PC-9 (cell line): ENCODE results near the gene TJP2. TPM values are rescaled to one million over a fixed set of nuclear protein-coding genes. Genes with fewer than 3 reads are reported as not detected.

Experiments used
- BruUV-seq: library from RNA; stranded (reverse); fragments of 400-500 nt; replicated peaks from 2 replicates; lab custom pipeline; 2021; lab: Mats Ljungman, UMichigan
- CTCF ChIA-PET: fragments of 300-600 bp; sonication (Branson Sonifier 250); formaldehyde crosslinking; loops from one replicate; lab custom pipeline; 2022; ENCODE audit warnings: antibody characterized with exemption; lab: Charles Lee
- POLR2A ChIA-PET: fragments of 300-600 bp; sonication (Branson Sonifier 250); formaldehyde crosslinking; loops from one replicate; lab custom pipeline; 2022; ENCODE audit warnings: antibody characterized with exemption; ENCODE audit not compliant: unreplicated experiment; lab: Charles Lee
- DNase-seq, 2 experiments: peaks; one replicate each; pipeline versions ENCODE4 v3.0.0 to v3.0.0-alpha.2; 2015 to 2022; ENCODE audit warnings: mixed read lengths in 1 of 2
- H2AFZ ChIP-seq: fragments of 200-600 bp; sonication (generic); 2 replicates; pipeline ENCODE4 v1.8.1; 2017; ENCODE audit warnings: antibody characterized with exemption
- H3F3A ChIP-seq: fragments of 200-600 bp; sonication (generic); 2 replicates; pipeline ENCODE4 v1.8.1; 2017; ENCODE audit warnings: antibody characterized with exemption, mild to moderate bottlenecking, low read depth; ENCODE audit not compliant: insufficient read depth
- H3K27ac ChIP-seq: fragments of 200-600 bp; sonication (generic); 2 replicates; pipeline ENCODE4 v1.6.1; 2016; ENCODE audit warnings: mixed run types
- H3K27me3 ChIP-seq: fragments of 200-600 bp; sonication (generic); 2 replicates; pipeline ENCODE4 v1.6.1; 2016; ENCODE audit warnings: low read depth, mixed run types; ENCODE audit not compliant: insufficient read depth
- H3K36me3 ChIP-seq: fragments of 200-600 bp; sonication (generic); 2 replicates; pipeline ENCODE4 v1.6.1; 2016; ENCODE audit warnings: low read depth, mixed run types
- H3K4me1 ChIP-seq: fragments of 200-600 bp; sonication (generic); replicated peaks from 2 replicates; pipeline ENCODE4 v1.6.1; 2016; ENCODE audit warnings: mixed run types; ENCODE audit not compliant: insufficient read depth
- H3K4me2 ChIP-seq: fragments of 200-600 bp; sonication (generic); 2 replicates; pipeline ENCODE4 v1.6.1; 2017; ENCODE audit warnings: mixed run types
- H3K4me3 ChIP-seq: fragments of 200-600 bp; sonication (generic); 2 replicates; pipeline ENCODE4 v1.6.1; 2016; ENCODE audit warnings: mixed run types
- H3K79me2 ChIP-seq: fragments of 200-600 bp; sonication (generic); 2 replicates; pipeline ENCODE4 v1.6.1; 2017; ENCODE audit warnings: low read depth, mixed run types
- H3K9me2 ChIP-seq: fragments of 200-600 bp; sonication (generic); 2 replicates; pipeline ENCODE4 v1.8.1; 2017; ENCODE audit warnings: mild to moderate bottlenecking; ENCODE audit not compliant: insufficient read depth
- H3K9me3 ChIP-seq: fragments of 200-600 bp; sonication (generic); 2 replicates; pipeline ENCODE4 v1.8.1; 2016; ENCODE audit warnings: low read depth; ENCODE audit not compliant: insufficient read depth
- H4K20me1 ChIP-seq: fragments of 200-600 bp; sonication (generic); 2 replicates; pipeline ENCODE4 v1.8.1; 2017; ENCODE audit not compliant: insufficient read depth
- EZH2 ChIP-seq: fragments of 200-600 bp; sonication (generic); IDR thresholded peaks from 2 replicates; pipeline ENCODE4 v1.8.0; 2017; ENCODE audit warnings: antibody characterized with exemption, low read depth
- intact Hi-C: fragments of 100-400 bp; cut with micrococcal nuclease; formaldehyde crosslinking; loops from one replicate; pipeline ENCODE4 v1.10.0; 2022; ENCODE audit not compliant: unreplicated experiment
- total RNA-seq: library from RNA; stranded (reverse); gene quantifications from 2 replicates; pipeline ENCODE4 v1.2.3, GENCODE V29; 2021
- TF ChIP-seq, protein P1 (sequence below): fragments of 200-600 bp; sonication (generic); conservative IDR thresholded peaks from 2 replicates; pipeline ENCODE4 v1.6.1; 2017; ENCODE audit warnings: mixed run types, antibody characterized with exemption, mild to moderate bottlenecking, moderate library complexity

The TJP2 gene
- total RNA-seq, 1 experiment from 2014 or later, result 143 TPM

DNA sequence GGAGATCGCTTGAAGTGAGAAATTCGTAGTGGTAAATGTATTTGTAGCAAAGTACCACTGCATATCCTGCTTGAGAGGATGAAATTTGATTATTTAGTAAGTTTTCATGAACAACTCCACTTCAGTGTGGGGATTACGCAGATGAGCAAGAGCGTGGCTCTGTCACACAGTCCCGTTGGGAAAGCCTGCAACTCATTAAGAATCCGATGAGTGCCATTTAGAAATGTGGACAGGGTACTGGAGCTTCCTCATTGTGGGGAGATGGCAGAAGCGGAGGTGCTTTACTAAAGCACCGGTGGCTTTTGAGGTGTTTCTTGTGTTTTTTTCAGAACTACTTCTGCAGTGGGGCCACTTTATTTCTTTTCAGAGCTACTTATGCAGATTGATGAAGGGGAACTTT, 1.4 kb downstream of the TJP2 start:
- ChIA-PET CTCF (interaction anchor here (0.7 to 1.4 kb wide), 2 partner anchors 17 to 18 kb away, joined by 4 to 8 read pairs; no protein-coding TSS in a partner anchor), POLR2A (interaction anchor here (0.6 to 0.7 kb wide), 2 partner anchors 26 to 1823 kb away, joined by 5 to 6 read pairs; no protein-coding TSS in a partner anchor)
- no TSS peak for BruUV-seq
- Histone ChIP-seq H2AFZ (no peak overlapping the region), H3K4me2 (peak overlapping the region; percentile 95), H3K9me3 (no peaks in the 10 kb centered on the region), H4K20me1 (no peaks in the 10 kb centered on the region), H3F3A (peaks cover 84% of the 10 kb centered on the region), H3K79me2 (peaks cover 85% of the 10 kb centered on the region), H3K27me3 (no peaks in the 10 kb centered on the region), H3K4me1 (peaks cover 89% of the 10 kb centered on the region), H3K9me2 (no peaks in the 10 kb centered on the region), H3K27ac (peak overlapping the region; percentile 97), H3K4me3 (peak overlapping the region; percentile 70), H3K36me3 (no peaks in the 10 kb centered on the region)
- TF ChIP-seq EZH2, result no peak
- TF ChIP-seq, protein P1, sequence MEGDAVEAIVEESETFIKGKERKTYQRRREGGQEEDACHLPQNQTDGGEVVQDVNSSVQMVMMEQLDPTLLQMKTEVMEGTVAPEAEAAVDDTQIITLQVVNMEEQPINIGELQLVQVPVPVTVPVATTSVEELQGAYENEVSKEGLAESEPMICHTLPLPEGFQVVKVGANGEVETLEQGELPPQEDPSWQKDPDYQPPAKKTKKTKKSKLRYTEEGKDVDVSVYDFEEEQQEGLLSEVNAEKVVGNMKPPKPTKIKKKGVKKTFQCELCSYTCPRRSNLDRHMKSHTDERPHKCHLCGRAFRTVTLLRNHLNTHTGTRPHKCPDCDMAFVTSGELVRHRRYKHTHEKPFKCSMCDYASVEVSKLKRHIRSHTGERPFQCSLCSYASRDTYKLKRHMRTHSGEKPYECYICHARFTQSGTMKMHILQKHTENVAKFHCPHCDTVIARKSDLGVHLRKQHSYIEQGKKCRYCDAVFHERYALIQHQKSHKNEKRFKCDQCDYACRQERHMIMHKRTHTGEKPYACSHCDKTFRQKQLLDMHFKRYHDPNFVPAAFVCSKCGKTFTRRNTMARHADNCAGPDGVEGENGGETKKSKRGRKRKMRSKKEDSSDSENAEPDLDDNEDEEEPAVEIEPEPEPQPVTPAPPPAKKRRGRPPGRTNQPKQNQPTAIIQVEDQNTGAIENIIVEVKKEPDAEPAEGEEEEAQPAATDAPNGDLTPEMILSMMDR, result no peak
- no peak for DNase-seq
- intact Hi-C loops, result loop anchor here (10.0 kb wide), 1 partner anchor 939 kb away; no protein-coding TSS in a partner anchor

DNA sequence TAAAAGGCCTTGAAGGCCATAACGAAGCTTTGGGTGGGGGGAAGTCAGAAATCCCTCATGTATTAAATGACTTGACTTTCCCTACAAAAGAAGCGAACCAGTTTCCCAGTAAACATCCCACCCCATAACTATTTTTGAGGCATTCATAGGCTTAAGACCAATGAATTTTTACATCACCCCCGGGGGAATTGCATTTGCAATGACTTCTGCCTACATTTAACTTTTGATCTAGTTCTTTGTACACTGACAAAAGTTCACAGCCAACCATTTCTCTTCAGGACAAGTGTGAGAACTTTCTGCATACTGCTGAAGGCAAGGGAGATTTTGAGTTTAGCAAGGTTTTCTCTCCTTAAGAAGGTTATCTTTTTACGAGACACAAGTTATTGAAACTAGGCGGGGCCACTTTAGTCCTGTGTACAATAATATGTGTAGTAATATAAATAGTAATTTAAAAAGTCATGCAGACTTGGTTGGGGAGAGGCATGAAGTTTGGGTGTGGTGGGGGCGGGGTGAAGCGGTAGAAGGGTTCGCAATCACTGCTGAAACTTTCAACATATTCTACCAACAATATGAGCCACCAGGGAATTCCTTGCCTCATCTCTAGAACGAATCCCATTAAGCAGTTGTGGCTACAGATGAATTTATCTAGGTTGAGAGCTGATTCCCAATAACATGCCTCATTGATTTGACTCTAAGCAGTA, 2.5 kb downstream of the TJP2 start:
- no TSS peak for BruUV-seq
- H3K4me3 ChIP-seq, result peak overlapping the region; percentile 28; the same call in 1 of the 2 replicates
- ChIA-PET POLR2A (no interaction called here), CTCF (no interaction called here)
- peaks cover 82% of the 10 kb centered on the region for H3K79me2 ChIP-seq
- no peaks in the 10 kb centered on the region for H3K27me3 ChIP-seq
- peak overlapping the region; percentile 95 for H3K4me2 ChIP-seq
- TF ChIP-seq, protein P1, result no peak
- TF ChIP-seq EZH2, result no peak
- peaks cover 82% of the 10 kb centered on the region for H3F3A ChIP-seq
- intact Hi-C loops, result loop anchor here (10.0 kb wide), 1 partner anchor 938 kb away; no protein-coding TSS in a partner anchor
- no peaks in the 10 kb centered on the region for H3K9me2 ChIP-seq
- peak in 1 of 2 experiments; percentile 68 for DNase-seq
- H2AFZ ChIP-seq, result no peak overlapping the region
- H3K9me3 ChIP-seq, result no peaks in the 10 kb centered on the region
- no peaks in the 10 kb centered on the region for H3K36me3 ChIP-seq
- peaks cover 88% of the 10 kb centered on the region for H3K4me1 ChIP-seq
- H4K20me1 ChIP-seq, result no peaks in the 10 kb centered on the region
- peak overlapping the region; percentile 97 for H3K27ac ChIP-seq

DNA sequence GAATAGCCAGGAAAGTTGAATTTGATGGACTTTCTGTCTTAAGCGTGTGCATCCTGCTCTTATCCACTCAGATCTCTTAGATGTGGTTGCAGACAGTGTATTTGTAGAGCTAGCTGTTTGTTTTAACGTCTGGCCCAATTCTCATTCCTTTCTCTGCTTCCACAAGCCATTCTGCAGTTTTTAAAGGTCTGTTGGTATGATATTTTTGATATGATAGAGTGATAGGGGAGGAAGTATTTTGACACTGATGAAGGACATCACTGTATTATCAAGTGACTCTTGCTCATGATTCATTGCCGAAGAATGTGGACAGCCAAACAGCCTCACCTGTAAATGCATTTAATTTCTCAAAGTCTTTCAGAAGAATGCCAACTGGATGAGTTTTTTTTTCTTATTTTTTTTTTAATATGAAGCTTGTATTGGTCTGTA, 4.5 kb downstream of the TJP2 start:
- intact Hi-C loops, result loop anchor here (1.0 to 10.0 kb wide), 3 partner anchors 9 to 936 kb away; no protein-coding TSS in a partner anchor
- peak overlapping the region; percentile 97 for H3K27ac ChIP-seq
- H3K4me1 ChIP-seq, result peaks cover 78% of the 10 kb centered on the region
- H3K4me3 ChIP-seq, result no peak overlapping the region
- H3K9me3 ChIP-seq, result no peaks in the 10 kb centered on the region
- H3K27me3 ChIP-seq, result no peaks in the 10 kb centered on the region
- TF ChIP-seq, protein P1, result no peak
- TF ChIP-seq EZH2, result no peak
- H3K79me2 ChIP-seq, result peaks cover 82% of the 10 kb centered on the region
- peak; percentile 63 to 98 for DNase-seq
- ChIA-PET CTCF (interaction anchor here (0.7 to 1.7 kb wide), 6 partner anchors 8 to 72 kb away, joined by 3 to 8 read pairs (median 4); no protein-coding TSS in a partner anchor), POLR2A (interaction anchor here (0.6 to 1.4 kb wide), 7 partner anchors 8 to 99 kb away, joined by 4 to 11 read pairs (median 6); no protein-coding TSS in a partner anchor)
- H3K9me2 ChIP-seq, result no peaks in the 10 kb centered on the region
- peaks cover 5% of the 10 kb centered on the region; the same call in 1 of the 2 replicates for H3K36me3 ChIP-seq
- peaks cover 70% of the 10 kb centered on the region for H3F3A ChIP-seq
- H3K4me2 ChIP-seq, result peak overlapping the region; percentile 95
- no peaks in the 10 kb centered on the region for H4K20me1 ChIP-seq
- H2AFZ ChIP-seq, result no peak overlapping the region
- BruUV-seq, result no TSS peak
